Measurements from ENCODE around the gene HELLS.
"Not testable (repeated sequence)": the region's sequence is repeated elsewhere in the genome, so short reads cannot be mapped to it uniquely, and the experiment has no call there.

The HELLS gene

GRCh38 chr10:94545391-94546048 is at the start of gene HELLS:
TSS of gene HELLS (plus strand) at chr10:94545788. CDS start at chr10:94545922, 134 bp downstream.
- peak; percentile 47 to 58 (median 49) for DNase-seq (ENCODE audit: low read depth in 3 of 3)

GRCh38 chr10:94496010-94496409 is 49.6 kb upstream of the HELLS start:
- DNase-seq (ENCODE audit: low read depth in 3 of 3), result no peak

GRCh38 chr10:94496646-94497045 is 48.9 kb upstream of the HELLS start:
- DNase-seq (ENCODE audit: low read depth in 3 of 3), result no peak

GRCh38 chr10:94500063-94500462 is 45.5 kb upstream of the HELLS start:
- no peak for DNase-seq (ENCODE audit: low read depth in 3 of 3)

- DNase-seq (ENCODE audit: low read depth in 3 of 3), result no peak
These were observed 24.0 kb upstream of the HELLS start for GRCh38 chr10:94521276-94522250.

GRCh38 chr10:94524146-94524545 is 21.4 kb upstream of the HELLS start:
- DNase-seq (ENCODE audit: low read depth in 3 of 3), result no peak

- no peak for DNase-seq (ENCODE audit: low read depth in 3 of 3)
These were observed 20.9 kb upstream of the HELLS start for GRCh38 chr10:94524711-94525110.

GRCh38 chr10:94531550-94531949 is 14.0 kb upstream of the HELLS start:
- not testable (repeated sequence) for DNase-seq (ENCODE audit: low read depth in 3 of 3)

- no peak for DNase-seq (ENCODE audit: low read depth in 3 of 3)
These were observed 12.6 kb upstream of the HELLS start for GRCh38 chr10:94533027-94533426.

GRCh38 chr10:94542282-94542681 is 3.3 kb upstream of the HELLS start:
- DNase-seq (ENCODE audit: low read depth in 3 of 3), result not testable (repeated sequence)

- DNase-seq (ENCODE audit: low read depth in 3 of 3), result no peak
These were observed 687 bp downstream of the HELLS start for GRCh38 chr10:94546049-94546900.

- no peak for DNase-seq (ENCODE audit: low read depth in 3 of 3)
These were observed 1.3 kb downstream of the HELLS start for GRCh38 chr10:94546901-94547185.

- DNase-seq (ENCODE audit: low read depth in 3 of 3), result no peak
These were observed 3.6 kb downstream of the HELLS start for GRCh38 chr10:94549221-94549620.

GRCh38 chr10:94567714-94568307 is 22.2 kb downstream of the HELLS start:
- not testable (repeated sequence) for DNase-seq (ENCODE audit: low read depth in 3 of 3)

- DNase-seq (ENCODE audit: low read depth in 3 of 3), result no peak
These were observed 25.5 kb downstream of the HELLS start for GRCh38 chr10:94571081-94571480.

GRCh38 chr10:94571528-94571927 is 25.9 kb downstream of the HELLS start:
- no peak for DNase-seq (ENCODE audit: low read depth in 3 of 3)

GRCh38 chr10:94578790-94579189 is 33.2 kb downstream of the HELLS start:
- no peak for DNase-seq (ENCODE audit: low read depth in 3 of 3)

- DNase-seq (ENCODE audit: low read depth in 3 of 3), result no peak
These were observed 37.5 kb downstream of the HELLS start for GRCh38 chr10:94583124-94583523.

GRCh38 chr10:94591461-94592205 is 46.0 kb downstream of the HELLS start:
- DNase-seq (ENCODE audit: low read depth in 3 of 3), result no peak

- no peak for DNase-seq (ENCODE audit: low read depth in 3 of 3)
These were observed 57.3 kb downstream of the HELLS start for GRCh38 chr10:94602729-94603515.
